ENCODE results near the gene BFSP2.
"Not testable (repeated sequence)": the region's sequence is repeated elsewhere in the genome, so short reads cannot be mapped to it uniquely, and the experiment has no call there.

BFSP2 gene

DNA sequence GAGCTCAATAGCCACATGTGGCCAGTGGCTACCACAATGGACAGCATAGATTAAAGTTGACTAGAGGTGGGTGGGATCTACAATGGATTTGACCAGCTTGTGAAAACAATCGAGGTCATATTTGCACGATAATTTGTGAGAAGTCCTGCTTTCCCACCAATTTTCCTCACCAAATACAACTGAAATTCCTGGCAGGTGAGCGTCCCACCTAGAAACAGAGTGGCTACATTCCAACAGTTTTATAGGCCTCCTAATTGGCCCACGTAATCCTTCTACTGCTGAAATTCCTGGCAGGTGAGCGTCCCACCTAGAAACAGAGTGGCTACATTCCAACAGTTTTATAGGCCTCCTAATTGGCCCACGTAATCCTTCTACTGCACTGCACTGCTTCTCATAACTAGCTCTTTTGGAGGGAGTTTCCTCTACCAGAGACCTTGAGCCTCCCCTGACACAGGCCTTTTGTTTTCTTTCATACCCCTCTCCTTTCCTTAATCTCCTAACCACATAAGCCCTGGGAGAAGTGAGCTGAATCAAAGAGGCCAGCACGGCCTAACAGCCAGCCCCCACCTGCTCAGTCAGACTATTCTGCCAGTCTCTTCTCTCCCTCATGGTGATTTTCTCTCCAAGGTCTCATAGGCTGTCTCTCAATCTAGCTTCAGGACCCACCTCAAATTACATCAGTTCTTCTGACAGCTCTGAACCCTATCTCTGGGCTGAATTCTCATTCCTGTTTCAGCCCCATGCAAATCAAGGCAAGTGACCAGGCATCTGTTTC, 80.2 kb downstream of the BFSP2 start:
- TF ChIP-seq ZFX (IDR thresholded peaks at IDR 0.05) = no peak
- TF ChIP-seq, protein P1, sequence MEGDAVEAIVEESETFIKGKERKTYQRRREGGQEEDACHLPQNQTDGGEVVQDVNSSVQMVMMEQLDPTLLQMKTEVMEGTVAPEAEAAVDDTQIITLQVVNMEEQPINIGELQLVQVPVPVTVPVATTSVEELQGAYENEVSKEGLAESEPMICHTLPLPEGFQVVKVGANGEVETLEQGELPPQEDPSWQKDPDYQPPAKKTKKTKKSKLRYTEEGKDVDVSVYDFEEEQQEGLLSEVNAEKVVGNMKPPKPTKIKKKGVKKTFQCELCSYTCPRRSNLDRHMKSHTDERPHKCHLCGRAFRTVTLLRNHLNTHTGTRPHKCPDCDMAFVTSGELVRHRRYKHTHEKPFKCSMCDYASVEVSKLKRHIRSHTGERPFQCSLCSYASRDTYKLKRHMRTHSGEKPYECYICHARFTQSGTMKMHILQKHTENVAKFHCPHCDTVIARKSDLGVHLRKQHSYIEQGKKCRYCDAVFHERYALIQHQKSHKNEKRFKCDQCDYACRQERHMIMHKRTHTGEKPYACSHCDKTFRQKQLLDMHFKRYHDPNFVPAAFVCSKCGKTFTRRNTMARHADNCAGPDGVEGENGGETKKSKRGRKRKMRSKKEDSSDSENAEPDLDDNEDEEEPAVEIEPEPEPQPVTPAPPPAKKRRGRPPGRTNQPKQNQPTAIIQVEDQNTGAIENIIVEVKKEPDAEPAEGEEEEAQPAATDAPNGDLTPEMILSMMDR (conservative IDR thresholded peaks at IDR 0.05) = no peak
- H3K27ac ChIP-seq = no peak overlapping the region

DNA sequence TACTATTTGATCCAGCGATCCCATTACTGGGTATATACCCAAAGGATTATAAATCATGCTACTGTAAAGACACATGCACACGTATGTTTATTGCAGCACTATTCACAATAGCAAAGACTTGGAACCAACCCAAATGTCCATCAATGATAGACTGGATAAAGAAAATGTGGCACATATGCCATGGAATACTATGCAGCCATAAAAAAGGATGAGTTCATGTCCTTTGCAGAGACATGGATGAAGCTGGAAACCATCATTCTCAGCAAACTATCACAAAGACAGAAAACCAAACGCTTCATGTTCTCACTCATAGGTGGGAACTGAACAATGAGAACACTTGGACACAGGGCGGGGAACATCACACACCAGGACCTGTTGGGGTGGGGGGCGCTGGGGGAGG, 82.6 kb downstream of the BFSP2 start:
- not testable (repeated sequence) for H3K27ac ChIP-seq

DNA sequence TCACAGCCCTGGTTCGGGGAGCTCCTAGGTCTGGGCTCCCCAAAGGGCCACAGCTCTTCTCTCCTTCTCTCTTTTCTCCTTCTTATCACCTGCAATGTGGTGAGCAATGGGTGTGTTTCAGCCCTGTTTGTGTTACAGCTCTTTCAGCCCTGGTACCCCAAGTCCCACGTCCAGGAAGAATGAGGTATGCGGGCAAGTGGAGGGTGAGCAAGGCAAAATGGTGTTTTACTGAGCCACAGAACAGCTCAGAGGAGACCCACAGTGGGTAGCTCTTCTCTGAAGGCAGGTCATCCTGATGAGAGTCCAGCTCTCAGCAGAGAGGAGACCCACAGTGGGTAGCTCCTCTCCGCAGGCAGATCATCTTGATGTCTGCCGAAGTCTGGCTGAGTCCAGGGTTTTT, 86.8 kb downstream of the BFSP2 start:
- TF ChIP-seq, protein P1 (conservative IDR thresholded peaks at IDR 0.05) = no peak
- TF ChIP-seq ZFX (IDR thresholded peaks at IDR 0.05) = no peak
- H3K27ac ChIP-seq = no peak overlapping the region

DNA sequence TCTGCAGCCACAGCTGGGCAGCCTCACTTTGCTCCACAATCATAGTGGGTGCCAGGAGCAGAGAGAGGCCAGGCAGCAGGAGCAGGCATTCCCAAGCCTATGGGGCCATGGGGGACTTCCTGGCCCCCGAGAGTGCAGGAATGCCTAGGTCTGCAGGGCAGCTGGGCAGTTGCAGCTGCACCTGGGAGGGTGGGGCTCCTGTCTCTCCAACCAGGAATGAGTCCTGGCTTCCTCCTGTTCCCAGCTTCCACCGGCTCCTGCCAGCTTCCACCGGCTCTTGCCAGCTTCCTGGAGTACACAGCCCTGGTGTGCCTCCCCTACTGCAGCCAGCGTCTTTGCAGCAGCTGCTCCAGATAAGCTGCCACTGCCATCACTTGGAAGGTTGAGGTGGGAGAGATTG, 87.3 kb downstream of the BFSP2 start:
- TF ChIP-seq ZFX (IDR thresholded peaks at IDR 0.05) = no peak
- TF ChIP-seq, protein P1 (conservative IDR thresholded peaks at IDR 0.05) = no peak
- no peak overlapping the region for H3K27ac ChIP-seq

DNA sequence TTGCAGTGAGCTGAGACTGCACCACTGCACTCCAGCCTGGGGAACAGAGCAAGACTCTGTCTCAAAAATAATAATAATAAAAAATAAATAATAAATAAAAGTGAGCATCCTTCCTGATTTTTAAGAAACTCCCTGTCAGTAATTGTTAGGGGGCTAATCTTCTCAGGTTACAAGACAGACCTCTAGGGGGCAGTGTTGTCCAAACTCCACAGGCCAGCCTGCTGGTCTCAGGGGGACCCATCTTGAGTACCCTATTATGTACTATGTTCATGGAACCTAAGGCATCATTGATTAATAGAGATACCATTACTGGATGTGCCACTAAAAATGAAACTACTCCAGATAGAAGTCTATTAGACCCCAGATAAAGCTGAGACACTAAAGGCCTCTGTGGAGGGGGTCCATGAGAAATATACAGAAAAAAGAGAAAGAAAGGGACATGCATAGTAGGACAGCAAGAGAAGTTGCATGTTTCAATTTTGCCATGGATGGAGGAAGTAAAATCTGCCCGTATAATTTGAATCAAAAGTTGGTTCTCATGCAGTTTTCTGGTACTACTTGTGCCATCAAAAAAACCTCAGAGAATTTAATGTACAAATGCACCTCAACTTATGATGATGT, 88.2 kb downstream of the BFSP2 start:
- TF ChIP-seq ZFX (IDR thresholded peaks at IDR 0.05) = no peak
- TF ChIP-seq, protein P1 (conservative IDR thresholded peaks at IDR 0.05) = peak; percentile 63
- H3K27ac ChIP-seq = no peak overlapping the region

DNA sequence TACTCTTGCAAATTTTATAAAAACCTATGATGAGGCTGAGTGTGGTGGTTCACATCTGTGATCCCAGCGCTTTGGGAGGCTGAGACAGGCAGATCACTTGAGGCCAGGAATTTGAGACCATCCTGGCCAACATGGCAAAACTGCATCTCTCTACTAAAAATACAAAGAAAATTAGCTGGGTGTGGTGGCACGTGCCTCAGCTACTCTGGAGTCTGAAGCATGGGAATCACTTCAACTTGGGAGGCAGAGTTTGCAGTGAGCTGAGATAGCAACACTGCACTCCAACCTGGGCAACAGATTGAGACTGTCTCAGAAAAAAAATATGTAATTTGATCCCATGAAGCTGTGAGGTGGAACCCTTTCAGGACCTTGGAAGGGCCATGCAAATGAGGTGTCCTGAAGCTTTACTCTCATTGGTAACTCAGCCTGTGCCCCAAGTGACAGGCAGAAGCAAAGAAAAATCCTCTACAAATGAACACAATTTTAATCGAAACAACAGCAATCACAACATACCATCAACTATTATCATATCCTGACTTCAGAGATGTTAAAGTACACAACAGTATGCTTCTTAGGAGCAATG, 89.0 kb downstream of the BFSP2 start:
- TF ChIP-seq, protein P1 (conservative IDR thresholded peaks at IDR 0.05) = no peak
- no peak for TF ChIP-seq ZFX (IDR thresholded peaks at IDR 0.05)
- H3K27ac ChIP-seq = peak overlapping the region; percentile 8; the same call in 1 of the 2 replicates

DNA sequence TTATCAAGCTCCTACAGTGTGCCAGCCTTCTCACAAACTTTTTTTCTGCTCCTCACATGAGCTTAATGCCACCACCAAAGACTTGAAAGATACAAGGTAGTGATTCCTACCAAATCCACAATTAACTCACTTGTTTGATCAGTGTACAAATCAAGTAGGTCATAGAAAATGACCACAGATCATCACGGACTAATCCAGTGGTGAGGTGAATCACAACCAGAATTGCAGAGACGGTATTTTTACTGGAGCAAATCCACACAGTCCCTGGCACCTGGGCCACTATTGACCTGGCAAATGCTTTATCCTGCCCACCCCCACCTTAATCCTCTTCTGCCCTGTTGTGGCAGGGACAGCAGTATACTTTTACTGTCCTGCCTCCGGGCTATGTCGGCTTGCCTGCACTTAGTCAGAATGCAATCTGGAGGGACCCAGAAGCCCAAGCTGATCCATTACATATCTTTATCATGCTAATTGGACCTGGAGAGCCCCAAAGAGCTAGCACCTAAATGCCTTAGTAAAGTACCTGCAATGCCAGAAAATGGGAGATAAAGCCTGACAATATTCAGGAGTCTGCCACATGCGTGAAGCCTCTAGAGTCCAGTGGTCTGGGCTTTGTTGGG, 89.7 kb downstream of the BFSP2 start:
- TF ChIP-seq ZFX (IDR thresholded peaks at IDR 0.05) = no peak
- TF ChIP-seq, protein P1 (conservative IDR thresholded peaks at IDR 0.05) = no peak

More for the DNA sequence above, 89.7 kb downstream of the BFSP2 start:
- 0 out of 2 replicates have a peak overlapping the region, but pooled peaks have one; percentile 10 for H3K27ac ChIP-seq
